ENCODE data around the gene HIF1A. TPM values are rescaled to one million over a fixed set of nuclear protein-coding genes. Genes with fewer than 3 reads are reported as not detected.
"Not testable (repeated sequence)": the region's sequence is repeated elsewhere in the genome, so short reads cannot be mapped to it uniquely, and the experiment has no call there.

Gene HIF1A
- total and polyA plus RNA-seq, 4 donors, result 43.8 to 173 (median 106) TPM

GRCh38 chr14:61708693-61709092, 13.4 kb downstream of the HIF1A start:
- 49 to 60% methylated on average over 4 of the region's 4 CpGs for WGBS, 2 donors
- H3K36me3 ChIP-seq (ENCODE audit: control insufficient read depth in 1 of 2, insufficient read depth in 2 of 2, low read length in 1 of 2); DNase-seq; H3K27ac ChIP-seq (ENCODE audit: low read depth in 1 of 2, low read length in 2 of 2); H3K4me1 ChIP-seq (ENCODE audit: control insufficient read depth in 1 of 2, insufficient read depth in 2 of 2, low read length in 2 of 2); H3K9me3 ChIP-seq (ENCODE audit: control insufficient read depth, low read length); ATAC-seq (ENCODE audit: low FRiP score); intact Hi-C loops (cut with DNase I); H3K4me3 ChIP-seq (ENCODE audit: low read length in 2 of 2); H3K27me3 ChIP-seq (ENCODE audit: control insufficient read depth in 1 of 2, insufficient read depth in 2 of 2, low read length in 1 of 2): not testable (repeated sequence)

GRCh38 chr14:61710853-61711817, 15.8 kb downstream of the HIF1A start:
- H3K36me3 ChIP-seq (ENCODE audit: control insufficient read depth in 1 of 2, insufficient read depth in 2 of 2, low read length in 1 of 2), result no peaks in the 10 kb centered on the region
- WGBS, 2 donors, result 83% methylated on average over 12 of the region's 12 CpGs
- no peak for ATAC-seq (ENCODE audit: low FRiP score)
- H3K4me1 ChIP-seq (ENCODE audit: control insufficient read depth in 1 of 2, insufficient read depth in 2 of 2, low read length in 2 of 2), result peaks cover 3 to 4% of the 10 kb centered on the region in 2 donors
- no peak for DNase-seq
- H3K27ac ChIP-seq (ENCODE audit: low read depth in 1 of 2, low read length in 2 of 2), result no peak overlapping the region
- H3K27me3 ChIP-seq (ENCODE audit: control insufficient read depth in 1 of 2, insufficient read depth in 2 of 2, low read length in 1 of 2), result no peaks in the 10 kb centered on the region
- H3K4me3 ChIP-seq (ENCODE audit: low read length in 2 of 2), result no peak overlapping the region
- intact Hi-C loops (cut with DNase I), result no loop called here
- no peaks in the 10 kb centered on the region for H3K9me3 ChIP-seq (ENCODE audit: control insufficient read depth, low read length)

- intact Hi-C loops (cut with DNase I), result no loop called here
- Histone ChIP-seq H3K4me3 (ENCODE audit: low read length in 2 of 2) (no peak overlapping the region), H3K4me1 (ENCODE audit: control insufficient read depth in 1 of 2, insufficient read depth in 2 of 2, low read length in 2 of 2) (peaks cover 3% of the 10 kb centered on the region in 2 donors), H3K27me3 (ENCODE audit: control insufficient read depth in 1 of 2, insufficient read depth in 2 of 2, low read length in 1 of 2) (no peaks in the 10 kb centered on the region), H3K9me3 (ENCODE audit: control insufficient read depth, low read length) (no peaks in the 10 kb centered on the region), H3K27ac (ENCODE audit: low read depth in 1 of 2, low read length in 2 of 2) (no peak overlapping the region), H3K36me3 (ENCODE audit: control insufficient read depth in 1 of 2, insufficient read depth in 2 of 2, low read length in 1 of 2) (no peaks in the 10 kb centered on the region)
- 91 to 98% methylated on average over 1 of the region's 1 CpG for WGBS, 2 donors
- DNase-seq (no peak), ATAC-seq (ENCODE audit: low FRiP score) (no peak)
Observed at GRCh38 chr14:61712137-61712536, 16.8 kb downstream of the HIF1A start.

GRCh38 chr14:61713724-61714437, 18.6 kb downstream of the HIF1A start:
- ATAC-seq (ENCODE audit: low FRiP score) (no peak), DNase-seq (no peak)
- no peak overlapping the region for H3K4me3 ChIP-seq (ENCODE audit: low read length in 2 of 2)
- 80 to 83% methylated on average over 4 of the region's 4 CpGs for WGBS, 2 donors
- no peak overlapping the region for H3K27ac ChIP-seq (ENCODE audit: low read depth in 1 of 2, low read length in 2 of 2)
- H3K9me3 ChIP-seq (ENCODE audit: control insufficient read depth, low read length), result no peaks in the 10 kb centered on the region
- intact Hi-C loops (cut with DNase I), result no loop called here
- no peaks in the 10 kb centered on the region for H3K27me3 ChIP-seq (ENCODE audit: control insufficient read depth in 1 of 2, insufficient read depth in 2 of 2, low read length in 1 of 2)
- H3K4me1 ChIP-seq (ENCODE audit: control insufficient read depth in 1 of 2, insufficient read depth in 2 of 2, low read length in 2 of 2), result peaks cover 3% of the 10 kb centered on the region in 2 donors
- H3K36me3 ChIP-seq (ENCODE audit: control insufficient read depth in 1 of 2, insufficient read depth in 2 of 2, low read length in 1 of 2), result no peaks in the 10 kb centered on the region

- ATAC-seq (ENCODE audit: low FRiP score) (no peak), DNase-seq (no peak)
- no peak overlapping the region for H3K4me3 ChIP-seq (ENCODE audit: low read length in 2 of 2)
- intact Hi-C loops (cut with DNase I), result no loop called here
- peaks cover 2 to 3% of the 10 kb centered on the region in 2 donors for H3K4me1 ChIP-seq (ENCODE audit: control insufficient read depth in 1 of 2, insufficient read depth in 2 of 2, low read length in 2 of 2)
- H3K27ac ChIP-seq (ENCODE audit: low read depth in 1 of 2, low read length in 2 of 2), result no peak overlapping the region
- H3K27me3 ChIP-seq (ENCODE audit: control insufficient read depth in 1 of 2, insufficient read depth in 2 of 2, low read length in 1 of 2), result no peaks in the 10 kb centered on the region
- H3K9me3 ChIP-seq (ENCODE audit: control insufficient read depth, low read length), result no peaks in the 10 kb centered on the region
- WGBS, 2 donors, result 78 to 87% methylated on average over 1 of the region's 1 CpG
- no peaks in the 10 kb centered on the region for H3K36me3 ChIP-seq (ENCODE audit: control insufficient read depth in 1 of 2, insufficient read depth in 2 of 2, low read length in 1 of 2)
Observed at GRCh38 chr14:61716956-61717355, 21.6 kb downstream of the HIF1A start.

GRCh38 chr14:61718039-61718438, 22.7 kb downstream of the HIF1A start:
- ATAC-seq (ENCODE audit: low FRiP score) (no peak), DNase-seq (no peak)
- Histone ChIP-seq H3K4me1 (ENCODE audit: control insufficient read depth in 1 of 2, insufficient read depth in 2 of 2, low read length in 2 of 2) (peaks cover 0 to 3% of the 10 kb centered on the region in 2 donors), H3K36me3 (ENCODE audit: control insufficient read depth in 1 of 2, insufficient read depth in 2 of 2, low read length in 1 of 2) (no peaks in the 10 kb centered on the region), H3K4me3 (ENCODE audit: low read length in 2 of 2) (no peak overlapping the region), H3K27me3 (ENCODE audit: control insufficient read depth in 1 of 2, insufficient read depth in 2 of 2, low read length in 1 of 2) (no peaks in the 10 kb centered on the region), H3K9me3 (ENCODE audit: control insufficient read depth, low read length) (no peaks in the 10 kb centered on the region), H3K27ac (ENCODE audit: low read depth in 1 of 2, low read length in 2 of 2) (no peak overlapping the region)
- WGBS, 2 donors, result 97% methylated on average over 2 of the region's 2 CpGs
- intact Hi-C loops (cut with DNase I), result no loop called here

GRCh38 chr14:61719344-61720293, 24.3 kb downstream of the HIF1A start:
- no peak for DNase-seq
- peaks cover 0 to 3% of the 10 kb centered on the region in 2 donors for H3K4me1 ChIP-seq (ENCODE audit: control insufficient read depth in 1 of 2, insufficient read depth in 2 of 2, low read length in 2 of 2)

GRCh38 chr14:61720294-61720661, 25.0 kb downstream of the HIF1A start:
- DNase-seq (no peak), ATAC-seq (ENCODE audit: low FRiP score) (no peak)
- Histone ChIP-seq H3K4me1 (ENCODE audit: control insufficient read depth in 1 of 2, insufficient read depth in 2 of 2, low read length in 2 of 2) (peaks cover 0 to 3% of the 10 kb centered on the region in 2 donors), H3K9me3 (ENCODE audit: control insufficient read depth, low read length) (no peaks in the 10 kb centered on the region), H3K27me3 (ENCODE audit: control insufficient read depth in 1 of 2, insufficient read depth in 2 of 2, low read length in 1 of 2) (no peaks in the 10 kb centered on the region), H3K4me3 (ENCODE audit: low read length in 2 of 2) (no peak overlapping the region), H3K36me3 (ENCODE audit: control insufficient read depth in 1 of 2, insufficient read depth in 2 of 2, low read length in 1 of 2) (no peaks in the 10 kb centered on the region), H3K27ac (ENCODE audit: low read depth in 1 of 2, low read length in 2 of 2) (no peak overlapping the region)
- intact Hi-C loops (cut with DNase I), result no loop called here
- WGBS, 2 donors, result 84 to 87% methylated on average over 9 of the region's 9 CpGs

More at GRCh38 chr14:61719344-61720293, 24.3 kb downstream of the HIF1A start:
- no peak overlapping the region for H3K4me3 ChIP-seq (ENCODE audit: low read length in 2 of 2)
- ATAC-seq (ENCODE audit: low FRiP score), result no peak
- intact Hi-C loops (cut with DNase I), result no loop called here
- no peaks in the 10 kb centered on the region for H3K36me3 ChIP-seq (ENCODE audit: control insufficient read depth in 1 of 2, insufficient read depth in 2 of 2, low read length in 1 of 2)
- no peaks in the 10 kb centered on the region for H3K27me3 ChIP-seq (ENCODE audit: control insufficient read depth in 1 of 2, insufficient read depth in 2 of 2, low read length in 1 of 2)
- no peaks in the 10 kb centered on the region for H3K9me3 ChIP-seq (ENCODE audit: control insufficient read depth, low read length)
- H3K27ac ChIP-seq (ENCODE audit: low read depth in 1 of 2, low read length in 2 of 2), result no peak overlapping the region
- 87 to 88% methylated on average over 5 of the region's 5 CpGs for WGBS, 2 donors
